DOHH2 (cell line): ENCODE results near the gene ZFP62.

Experiments used
- H3F3A ChIP-seq: fragments of 200-600 bp; sonication (generic), shearing (Covaris generic); 2 replicates; pipeline ENCODE4 v1.6.0; 2016; ENCODE audit warnings: antibody characterized with exemption, mild to moderate bottlenecking; ENCODE audit not compliant: control insufficient read depth, insufficient read depth
- H3K27ac ChIP-seq: fragments of 200-600 bp; sonication (generic); 2 replicates; pipeline ENCODE4 v1.5.1; 2014; ENCODE audit warnings: low read depth, mild to moderate bottlenecking, low read length, moderate library complexity
- H3K27me3 ChIP-seq: fragments of 200-600 bp; sonication (generic); 2 replicates; pipeline ENCODE4 v1.6.1; 2014; ENCODE audit warnings: mild to moderate bottlenecking, low read length, mixed read lengths; ENCODE audit not compliant: control insufficient read depth
- H3K36me3 ChIP-seq: fragments of 200-600 bp; sonication (generic); 2 replicates; pipeline ENCODE4 v1.6.1; 2014; ENCODE audit warnings: mild to moderate bottlenecking, low read length, moderate library complexity, mixed read lengths; ENCODE audit not compliant: control insufficient read depth
- H3K4me1 ChIP-seq: fragments of 200-600 bp; sonication (generic); 2 replicates; pipeline ENCODE4 v1.6.1; 2014; ENCODE audit warnings: mild to moderate bottlenecking, low read length, mixed read lengths; ENCODE audit not compliant: control insufficient read depth
- H3K4me2 ChIP-seq: fragments of 200-600 bp; sonication (generic); 2 replicates; pipeline ENCODE4 v1.6.0; 2014; ENCODE audit warnings: mild to moderate bottlenecking, low read length, moderate library complexity
- H3K4me3 ChIP-seq: fragments of 200-600 bp; sonication (generic); 2 replicates; pipeline ENCODE4 v1.5.1; 2014; ENCODE audit warnings: mild to moderate bottlenecking, low read length, mixed read lengths
- H3K79me2 ChIP-seq: fragments of 200-600 bp; sonication (generic); 2 replicates; pipeline ENCODE4 v1.6.1; 2014; ENCODE audit warnings: mild to moderate bottlenecking, low read length, mixed read lengths; ENCODE audit not compliant: control insufficient read depth
- H3K9me2 ChIP-seq: fragments of 200-600 bp; sonication (generic); replicated peaks from 2 replicates; pipeline ENCODE4 v1.6.1; 2014; ENCODE audit warnings: mild to moderate bottlenecking, low read length, mixed read lengths; ENCODE audit not compliant: control insufficient read depth
- H3K9me3 ChIP-seq: fragments of 200-600 bp; sonication (generic); 2 replicates; pipeline ENCODE4 v1.6.1; 2014; ENCODE audit warnings: antibody characterized with exemption, low read length, mixed read lengths; ENCODE audit not compliant: control insufficient read depth, insufficient read depth
- H4K20me1 ChIP-seq: fragments of 200-600 bp; sonication (generic); 2 replicates; pipeline ENCODE4 v1.6.0; 2014; ENCODE audit warnings: low read depth, mild to moderate bottlenecking, antibody characterized with exemption, low read length, moderate library complexity; ENCODE audit not compliant: control insufficient read depth, insufficient read depth
- CTCF ChIP-seq: fragments of 200-600 bp; sonication (generic); IDR thresholded peaks from one replicate; pipeline ENCODE4 v1.5.1; 2014; ENCODE audit warnings: antibody characterized with exemption, mild to moderate bottlenecking, low read depth, low read length; ENCODE audit not compliant: poor library complexity, severe bottlenecking
- EZH2phosphoT487 ChIP-seq: fragments of 200-600 bp; sonication (generic); IDR thresholded peaks from 2 replicates; pipeline ENCODE4 v1.6.1; 2017; ENCODE audit warnings: borderline replicate concordance, mild to moderate bottlenecking, antibody characterized with exemption, low read length, moderate library complexity, mixed read lengths

The ZFP62 gene

GRCh38 chr5:180801596-180802324 lies 59.3 kb downstream of the ZFP62 start:
- Histone ChIP-seq H4K20me1 (peaks cover 35% of the 10 kb centered on the region), H3K9me2 (no peaks in the 10 kb centered on the region), H3K79me2 (peaks cover 96% of the 10 kb centered on the region), H3K4me3 (peak overlapping the region; percentile 97), H3K27ac (no peak overlapping the region), H3K27me3 (no peaks in the 10 kb centered on the region), H3F3A (peaks cover 21% of the 10 kb centered on the region), H3K4me1 (peaks cover 67% of the 10 kb centered on the region), H3K9me3 (no peaks in the 10 kb centered on the region), H3K4me2 (peak overlapping the region; percentile 82), H3K36me3 (peaks cover 64% of the 10 kb centered on the region)
- TF ChIP-seq CTCF, result no peak
- no peak for TF ChIP-seq EZH2phosphoT487

- Histone ChIP-seq H3K4me3 (no peak overlapping the region), H3K4me1 (peaks cover 57% of the 10 kb centered on the region), H3F3A (peaks cover 14% of the 10 kb centered on the region), H3K9me2 (no peaks in the 10 kb centered on the region), H3K4me2 (no peak overlapping the region), H3K27ac (no peak overlapping the region), H3K27me3 (no peaks in the 10 kb centered on the region), H4K20me1 (peaks cover 38% of the 10 kb centered on the region), H3K79me2 (peaks cover 96% of the 10 kb centered on the region), H3K9me3 (no peaks in the 10 kb centered on the region), H3K36me3 (peaks cover 63% of the 10 kb centered on the region)
- TF ChIP-seq EZH2phosphoT487, result no peak
- no peak for TF ChIP-seq CTCF
Observed at GRCh38 chr5:180799902-180800801, 60.9 kb downstream of the ZFP62 start.

- peaks cover 54% of the 10 kb centered on the region for H3K4me1 ChIP-seq
- peaks cover 61% of the 10 kb centered on the region for H3K36me3 ChIP-seq
- H3K4me3 ChIP-seq, result no peak overlapping the region
- no peaks in the 10 kb centered on the region for H3K9me2 ChIP-seq
- H3F3A ChIP-seq, result peaks cover 6% of the 10 kb centered on the region; the same call in 1 of the 2 replicates
- H3K9me3 ChIP-seq, result no peaks in the 10 kb centered on the region
- peaks cover 38% of the 10 kb centered on the region for H4K20me1 ChIP-seq
- H3K4me2 ChIP-seq, result no peak overlapping the region
- no peak overlapping the region for H3K27ac ChIP-seq
- peaks cover 96% of the 10 kb centered on the region for H3K79me2 ChIP-seq
- no peaks in the 10 kb centered on the region for H3K27me3 ChIP-seq
- TF ChIP-seq EZH2phosphoT487, result no peak
- peak; percentile 64 for TF ChIP-seq CTCF
Observed at GRCh38 chr5:180799194-180799593, 61.9 kb downstream of the ZFP62 start.
